GM18867 (cell line): ENCODE measurements around the gene NPR2.

Experiments used
- ATAC-seq: cut with Tn5 transposase; IDR thresholded peaks from one replicate; pipeline ENCODE4 v1.9.1; 2021; ENCODE audit warnings: mild to moderate bottlenecking, moderate library complexity; ENCODE audit not compliant: unreplicated experiment

NPR2 gene

DNA sequence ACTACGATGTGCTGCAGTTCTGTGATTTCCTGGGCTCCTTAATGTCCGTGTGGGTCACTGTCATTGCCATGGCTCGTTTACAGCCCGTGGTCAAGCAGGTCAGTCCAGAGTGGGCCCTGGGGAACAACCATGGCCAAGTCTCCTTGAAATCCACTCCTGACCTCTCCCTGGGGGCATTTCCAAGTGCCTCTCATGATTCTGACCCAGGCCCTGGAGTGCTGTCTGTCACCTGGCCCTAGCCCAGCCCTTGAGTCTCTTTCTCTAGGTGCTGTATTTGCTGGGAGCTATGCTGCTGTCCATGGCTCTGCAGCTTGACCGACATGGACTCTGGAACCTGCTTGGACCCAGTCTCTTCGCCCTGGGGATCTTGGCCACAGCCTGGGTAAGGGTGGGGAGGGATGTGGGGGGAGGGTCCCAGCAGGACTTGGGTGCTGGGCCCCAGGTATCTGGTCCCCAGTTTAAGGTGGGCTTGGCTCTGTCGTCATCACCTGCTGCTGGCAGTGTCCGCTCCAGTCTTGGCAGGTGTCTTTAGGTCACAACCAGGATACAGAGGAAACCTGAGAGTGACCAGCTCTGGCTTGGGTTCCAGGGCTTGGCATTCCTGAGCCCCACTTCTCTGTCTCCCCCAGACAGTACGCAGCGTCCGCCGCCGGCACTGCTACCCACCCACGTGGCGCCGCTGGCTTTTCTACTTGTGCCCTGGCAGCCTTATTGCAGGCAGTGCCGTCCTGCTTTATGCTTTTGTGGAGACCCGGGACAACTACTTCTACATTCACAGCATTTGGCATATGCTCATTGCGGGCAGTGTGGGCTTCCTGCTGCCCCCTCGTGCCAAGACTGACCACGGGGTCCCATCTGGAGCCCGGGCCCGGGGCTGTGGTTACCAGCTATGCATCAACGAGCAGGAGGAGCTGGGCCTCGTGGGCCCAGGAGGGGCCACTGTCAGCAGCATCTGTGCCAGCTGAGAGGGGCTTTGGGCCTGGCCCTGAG lies 61.8 kb downstream of the NPR2 start:
- ATAC-seq: no peak

DNA sequence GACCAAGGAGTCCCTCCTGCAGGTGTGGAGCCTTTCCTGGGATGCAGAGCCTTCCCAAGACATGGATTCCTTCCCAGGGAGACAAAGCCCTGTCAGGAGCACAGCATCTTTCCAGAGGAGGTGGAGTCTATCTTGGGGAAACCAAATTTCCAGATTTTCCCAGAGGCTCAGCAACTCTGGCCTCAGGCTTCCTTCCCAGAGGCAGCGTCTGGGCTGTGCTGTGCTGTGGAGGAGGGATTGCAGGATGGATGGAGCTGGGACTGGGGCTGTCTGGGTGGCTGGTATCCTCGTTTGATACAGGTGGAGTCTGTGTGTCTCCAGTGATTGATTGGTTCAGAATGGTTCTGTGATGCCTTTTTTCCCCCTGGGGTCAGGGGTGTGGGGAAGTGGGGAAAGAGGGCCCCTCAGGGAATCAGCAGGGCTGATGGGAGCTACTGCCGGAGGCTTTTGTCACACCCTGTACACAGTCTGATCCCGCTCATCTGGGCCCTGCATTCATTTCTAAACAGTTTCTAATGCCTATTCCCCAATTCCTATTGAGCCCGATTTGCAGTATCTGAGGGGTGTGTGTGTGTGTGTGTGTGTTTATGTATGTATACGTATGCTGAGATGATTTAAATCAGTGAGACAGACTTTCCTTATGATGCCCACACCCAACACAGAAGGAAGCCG lies 62.8 kb downstream of the NPR2 start:
- no peak for ATAC-seq

DNA sequence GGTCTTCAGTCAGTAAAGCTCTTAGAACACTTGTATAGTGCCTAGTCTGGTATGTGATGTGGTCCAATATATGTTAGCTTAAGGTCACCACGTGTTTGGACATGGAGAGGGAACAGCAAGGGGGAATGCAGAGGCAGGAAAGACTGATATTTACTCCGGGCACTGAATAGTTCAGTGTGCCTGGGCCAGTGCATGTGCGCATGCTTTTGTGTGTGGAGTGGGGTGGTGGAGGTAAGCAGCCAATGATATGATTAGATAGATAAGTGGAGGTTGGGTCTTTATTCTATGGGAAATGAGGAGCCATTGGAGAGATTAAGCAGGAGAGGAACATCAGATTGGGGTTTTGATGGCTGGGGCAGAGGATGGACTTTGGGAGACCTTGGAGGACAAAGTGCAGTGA lies 64.8 kb downstream of the NPR2 start:
- ATAC-seq: no peak

DNA sequence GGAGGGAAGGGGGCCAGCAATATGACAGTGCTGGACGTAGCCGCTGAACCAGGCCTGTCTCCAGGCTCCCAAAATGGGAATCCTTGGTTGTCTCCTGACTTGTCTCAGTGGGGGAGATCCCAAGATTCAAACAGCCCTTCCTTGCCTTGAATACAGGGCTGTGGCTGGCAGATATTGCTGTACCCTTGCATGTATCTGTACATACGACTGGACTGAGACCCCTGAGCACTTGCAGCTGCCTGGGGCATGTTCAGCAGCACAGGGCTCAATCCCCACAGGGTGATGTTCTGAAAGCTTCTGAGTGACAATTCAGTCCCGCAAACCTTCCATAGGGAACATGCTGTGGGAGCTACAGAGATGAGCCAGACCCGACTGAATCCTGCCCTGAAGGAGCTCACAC lies 65.5 kb downstream of the NPR2 start:
- no peak for ATAC-seq

DNA sequence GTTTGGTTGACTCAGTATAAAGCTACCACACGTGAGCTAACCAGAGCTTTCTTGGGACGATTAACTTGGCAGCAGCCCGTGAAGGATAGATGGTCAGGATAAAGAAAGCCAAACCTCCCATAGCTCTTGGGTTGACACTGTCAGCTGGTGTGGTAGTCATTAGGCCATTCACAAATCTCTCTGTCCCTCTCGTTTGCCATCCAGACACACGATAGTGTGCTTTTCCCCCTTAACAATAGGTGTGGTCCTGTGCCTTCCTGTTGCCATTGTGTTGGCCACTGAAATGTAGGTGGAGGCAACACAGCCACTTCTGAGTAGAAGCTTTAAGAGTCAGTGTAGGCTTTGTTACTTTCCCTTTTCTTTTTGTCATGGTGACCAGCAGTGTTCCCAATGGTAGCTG lies 67.1 kb downstream of the NPR2 start:
- no peak for ATAC-seq
